ENCODE measurements around the gene LZTR1. TPM values are rescaled to one million over a fixed set of nuclear protein-coding genes. Genes with fewer than 3 reads are reported as not detected.

LZTR1 gene
- total RNA-seq, 2 experiments from 2014 or later: 48.4 to 51.3 TPM

- no peak overlapping the region for H3K27ac ChIP-seq (ENCODE audit: low read depth in 1 of 2, low read length in 2 of 2)
- H3K4me3 Mint-ChIP-seq: peak overlapping the region; percentile 97
- H3K27me3 ChIP-seq (ENCODE audit: control insufficient read depth in 1 of 2, insufficient read depth in 2 of 2, low read length in 2 of 2): no peaks in the 10 kb centered on the region
- peaks cover 6 to 18% of the 10 kb centered on the region in 2 experiments for H3K9me3 ChIP-seq (ENCODE audit: control insufficient read depth in 1 of 2, insufficient read depth in 1 of 2, low read length in 2 of 2)
- no peaks in the 10 kb centered on the region for H3K9me3 Mint-ChIP-seq
- no peak for ATAC-seq (ENCODE audit: poor library complexity)
- peaks cover 49% of the 10 kb centered on the region for H3K4me1 ChIP-seq (ENCODE audit: insufficient read depth, low read length)
- DNase-seq: no peak
- H3K36me3 ChIP-seq (ENCODE audit: insufficient read depth, low read length): peaks cover 11% of the 10 kb centered on the region
- no peak for TF ChIP-seq CTCF (IDR thresholded peaks at IDR 0.05)
- H3K27me3 Mint-ChIP-seq: no peaks in the 10 kb centered on the region
- peaks cover 48% of the 10 kb centered on the region for H3K4me1 Mint-ChIP-seq (ENCODE audit: low read depth)
- peak overlapping the region; percentile 87 for H3K27ac Mint-ChIP-seq
- no peak overlapping the region for H3K4me3 ChIP-seq (ENCODE audit: low read length)
- intact Hi-C loops (cut with DNase I, micrococcal nuclease): loop anchor here (5.0 to 10.0 kb wide), 3 partner anchors 63 to 125 kb away; partner anchors contain the start of genes CRKL (in 1 of the 2), PI4KA (in 1 of the 2) and SNAP29 (in 1 of the 2)
- POLR2A ChIA-PET: interaction anchor here (0.7 to 4.6 kb wide), 2 partner anchors 10 to 20 kb away, joined by 3 to 25 read pairs; no protein-coding TSS in a partner anchor
- peaks cover 10% of the 10 kb centered on the region for H3K36me3 Mint-ChIP-seq (ENCODE audit: low read depth)
- CTCF ChIA-PET: no interaction called here
Measured at GRCh38 chr22:20979940-20980453, 2.1 kb upstream of the LZTR1 start.

GRCh38 chr22:20980523-20980922, 1.6 kb upstream of the LZTR1 start:
- peaks cover 48% of the 10 kb centered on the region for H3K4me1 Mint-ChIP-seq (ENCODE audit: low read depth)
- peak overlapping the region; percentile 97 for H3K4me3 Mint-ChIP-seq
- peaks cover 49% of the 10 kb centered on the region for H3K4me1 ChIP-seq (ENCODE audit: insufficient read depth, low read length)
- no peak overlapping the region for H3K27ac ChIP-seq (ENCODE audit: low read depth in 1 of 2, low read length in 2 of 2)
- TF ChIP-seq CTCF (IDR thresholded peaks at IDR 0.05): no peak
- no peaks in the 10 kb centered on the region for H3K27me3 ChIP-seq (ENCODE audit: control insufficient read depth in 1 of 2, insufficient read depth in 2 of 2, low read length in 2 of 2)
- H3K27me3 Mint-ChIP-seq: no peaks in the 10 kb centered on the region
- ChIA-PET POLR2A (interaction anchor here (0.7 to 4.6 kb wide), 3 partner anchors 9 to 22 kb away, joined by 3 to 25 read pairs (median 16); partner anchors contain the start of gene THAP7), CTCF (no interaction called here)
- intact Hi-C loops (cut with DNase I, micrococcal nuclease): loop anchor here (5.0 to 10.0 kb wide), 2 partner anchors 63 to 126 kb away; partner anchors contain the start of genes CRKL (in 1 of the 2), PI4KA (in 1 of the 2) and SNAP29 (in 1 of the 2)
- DNase-seq (no peak), ATAC-seq (ENCODE audit: poor library complexity) (no peak)
- H3K36me3 Mint-ChIP-seq (ENCODE audit: low read depth): peaks cover 10% of the 10 kb centered on the region
- peaks cover 14% of the 10 kb centered on the region for H3K36me3 ChIP-seq (ENCODE audit: insufficient read depth, low read length)
- H3K9me3 ChIP-seq (ENCODE audit: control insufficient read depth in 1 of 2, insufficient read depth in 1 of 2, low read length in 2 of 2): peaks cover 6 to 18% of the 10 kb centered on the region in 2 experiments
- no peaks in the 10 kb centered on the region for H3K9me3 Mint-ChIP-seq
- no peak overlapping the region for H3K4me3 ChIP-seq (ENCODE audit: low read length)
- peak overlapping the region; percentile 87 for H3K27ac Mint-ChIP-seq

- Mint-ChIP-seq H3K27ac (peak overlapping the region; percentile 87), H3K36me3 (ENCODE audit: low read depth) (peaks cover 11% of the 10 kb centered on the region), H3K4me1 (ENCODE audit: low read depth) (peaks cover 48% of the 10 kb centered on the region), H3K4me3 (peak overlapping the region; percentile 97), H3K27me3 (no peaks in the 10 kb centered on the region), H3K9me3 (no peaks in the 10 kb centered on the region)
- TF ChIP-seq CTCF (IDR thresholded peaks at IDR 0.05): no peak
- DNase-seq (no peak), ATAC-seq (ENCODE audit: poor library complexity) (no peak)
- Histone ChIP-seq H3K4me3 (ENCODE audit: low read length) (peak overlapping the region; percentile 76), H3K4me1 (ENCODE audit: insufficient read depth, low read length) (peaks cover 49% of the 10 kb centered on the region), H3K36me3 (ENCODE audit: insufficient read depth, low read length) (peaks cover 19% of the 10 kb centered on the region), H3K27ac (ENCODE audit: low read depth in 1 of 2, low read length in 2 of 2) (peak overlapping the region; percentile 69 to 80), H3K9me3 (ENCODE audit: control insufficient read depth in 1 of 2, insufficient read depth in 1 of 2, low read length in 2 of 2) (peaks cover 6 to 18% of the 10 kb centered on the region in 2 experiments), H3K27me3 (ENCODE audit: control insufficient read depth in 1 of 2, insufficient read depth in 2 of 2, low read length in 2 of 2) (no peaks in the 10 kb centered on the region)
- intact Hi-C loops (cut with DNase I, micrococcal nuclease): loop anchor here (1.0 to 10.0 kb wide), 3 partner anchors 21 to 126 kb away; partner anchors contain the start of genes THAP7 (in 2 of the 2), CRKL (in 1 of the 2), PI4KA (in 1 of the 2) and SNAP29 (in 1 of the 2)
- ChIA-PET POLR2A (interaction anchor here (0.7 to 4.6 kb wide), 3 partner anchors 9 to 21 kb away, joined by 3 to 25 read pairs (median 16); partner anchors contain the start of gene THAP7), CTCF (interaction anchor here (1.5 kb wide), 1 partner anchor 22 kb away, joined by 7 read pairs; no protein-coding TSS in a partner anchor)
Measured at GRCh38 chr22:20980938-20981722, 967 bp upstream of the LZTR1 start.

Data from CD4-positive, alpha-beta T cell (primary cell).